Memory B cell (primary cell): ENCODE measurements around the gene NREP.

Source experiments
- ATAC-seq: fragments of 150-1000 bp; cut with Tn5 transposase; 2 replicates; pipeline ENCODE4 v1.10.0; 2021; ENCODE audit warnings: low read depth, mild to moderate bottlenecking, moderate library complexity
- DNase-seq, 2 donors: peaks; one replicate each; pipeline ENCODE4 v3.0.0; 2022; ENCODE audit warnings: low spot score in 2 of 2
- H3K27ac Mint-ChIP-seq: one replicate; pipeline ENCODE4 v1.8.0; 2022; ENCODE audit warnings: mild to moderate bottlenecking, moderate library complexity, mixed read lengths
- H3K27me3 Mint-ChIP-seq: one replicate; pipeline ENCODE4 v1.8.0; 2022; ENCODE audit warnings: mixed read lengths
- H3K36me3 Mint-ChIP-seq: one replicate; pipeline ENCODE4 v1.8.0; 2022; ENCODE audit warnings: mild to moderate bottlenecking, mixed read lengths
- H3K4me1 Mint-ChIP-seq: one replicate; pipeline ENCODE4 v1.8.0; 2022; ENCODE audit warnings: mixed read lengths
- H3K4me3 Mint-ChIP-seq: one replicate; pipeline ENCODE4 v1.8.0; 2022; ENCODE audit warnings: mild to moderate bottlenecking, moderate library complexity, mixed read lengths
- H3K9me3 Mint-ChIP-seq: one replicate; pipeline ENCODE4 v1.8.0; 2022; ENCODE audit warnings: mixed read lengths

NREP gene

DNA sequence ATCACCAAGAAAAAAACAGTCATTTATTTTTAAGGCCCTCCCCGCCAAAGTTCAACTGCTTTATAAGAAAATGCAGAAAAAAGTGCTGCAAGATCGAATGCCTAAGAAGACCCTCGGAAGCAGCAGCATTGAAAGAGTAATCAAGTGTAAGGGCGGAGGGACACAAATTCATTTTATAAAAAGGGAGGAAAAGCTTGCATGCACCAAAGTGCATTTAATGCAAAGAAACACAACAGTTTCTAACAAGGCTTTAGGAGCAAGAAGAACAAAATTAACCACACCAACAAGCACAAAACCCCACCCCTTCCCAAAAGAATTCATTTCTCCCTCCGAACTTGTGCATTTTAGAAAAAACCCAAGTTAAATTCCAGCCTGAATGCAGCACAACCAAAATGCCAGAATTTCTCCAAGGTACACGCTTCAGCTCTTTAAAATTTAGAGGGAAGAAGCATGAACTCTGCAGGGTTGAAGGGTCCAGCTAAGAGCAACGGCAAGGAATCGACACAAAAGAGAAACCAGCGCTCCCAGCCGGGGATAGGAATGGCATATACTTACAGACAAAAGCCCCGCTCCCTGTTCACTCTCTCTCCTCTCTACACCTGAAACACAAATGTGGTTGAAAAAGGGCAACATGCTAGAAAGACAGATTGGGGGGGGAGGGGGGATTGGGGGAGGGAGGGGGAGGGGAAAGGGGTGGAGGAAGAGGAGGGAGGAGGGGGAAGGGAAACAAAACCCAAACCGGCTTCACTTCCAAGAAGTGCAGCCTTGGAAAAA is at the start of gene NREP:
NREP (minus strand) TSS at position 614 of the 774 bp plus-strand sequence. CDS start 1,422 bp downstream, outside the sequence.
- Mint-ChIP-seq H3K36me3 (no peaks in the 10 kb centered on the region), H3K27me3 (no peaks in the 10 kb centered on the region), H3K4me3 (peak within 1 kb of the TSS; percentile 91), H3K9me3 (no peaks in the 10 kb centered on the region), H3K27ac (peak within 1 kb of the TSS; percentile 67), H3K4me1 (peaks cover 8% of the 10 kb centered on the region)
- ATAC-seq (no peak), DNase-seq (no peak)

DNA sequence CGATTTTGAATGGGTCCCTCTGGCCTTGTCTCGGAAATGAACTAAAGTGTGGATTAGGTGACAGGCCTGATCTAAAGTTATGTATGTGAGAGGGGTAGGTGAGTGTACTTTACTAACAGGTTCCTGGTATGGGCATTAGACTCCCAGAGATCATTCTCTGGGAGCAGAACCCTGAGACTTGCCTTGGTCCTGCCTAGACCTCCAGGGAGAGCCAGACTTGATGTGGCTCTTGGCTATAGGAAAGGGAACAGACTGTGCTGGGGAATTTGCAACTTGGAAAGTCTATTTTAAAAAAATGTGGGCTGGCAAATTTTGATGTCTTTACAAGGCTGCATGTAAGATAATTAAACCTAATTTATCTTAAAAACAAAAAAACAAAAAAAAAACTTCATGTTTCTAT is 49.8 kb upstream of the NREP start:
- no peaks in the 10 kb centered on the region for H3K4me1 Mint-ChIP-seq
- H3K36me3 Mint-ChIP-seq: no peaks in the 10 kb centered on the region
- H3K4me3 Mint-ChIP-seq: no peak overlapping the region
- no peaks in the 10 kb centered on the region for H3K27me3 Mint-ChIP-seq
- ATAC-seq (no peak), DNase-seq (no peak)
- peaks cover 1% of the 10 kb centered on the region for H3K9me3 Mint-ChIP-seq
- H3K27ac Mint-ChIP-seq: no peak overlapping the region

DNA sequence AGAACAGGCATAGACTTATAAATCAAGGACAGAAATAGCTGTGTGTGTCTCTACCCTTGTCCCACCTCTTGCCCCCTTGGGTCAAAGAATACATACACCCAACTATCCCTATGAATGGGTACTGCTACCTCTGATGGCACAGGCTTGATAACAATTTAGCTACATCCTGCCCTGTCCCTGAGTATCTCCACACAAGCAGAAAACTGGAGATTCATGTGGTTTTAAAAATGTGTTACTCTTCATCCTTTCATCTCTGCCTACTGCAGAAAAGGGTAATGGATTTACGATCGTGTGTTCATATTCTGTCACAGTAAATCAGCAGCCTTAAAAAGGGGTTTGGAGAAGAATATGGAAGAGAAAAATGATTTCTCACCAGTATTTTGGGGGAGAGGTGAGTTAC is 49.2 kb upstream of the NREP start:
- no peak overlapping the region for H3K4me3 Mint-ChIP-seq
- no peak overlapping the region for H3K27ac Mint-ChIP-seq
- DNase-seq: no peak

DNA sequence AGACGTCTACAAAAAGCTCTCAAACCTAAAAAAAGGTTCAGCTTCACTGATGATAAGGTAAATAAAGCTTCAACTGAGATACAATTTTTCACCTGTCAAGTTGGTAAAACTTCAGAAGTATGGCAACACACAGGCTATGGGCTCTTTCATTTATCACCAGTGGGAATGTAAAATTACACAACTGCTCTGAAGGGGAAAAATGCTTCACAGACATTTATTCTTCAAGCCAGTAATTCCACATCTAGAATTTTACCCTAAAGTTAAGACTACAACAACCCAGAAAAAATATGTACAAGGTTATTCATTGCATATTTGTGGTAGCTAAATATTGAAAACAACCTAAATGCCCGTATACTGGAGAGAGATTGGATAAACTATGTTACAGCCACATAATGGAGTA is 48.1 kb upstream of the NREP start:
- Mint-ChIP-seq H3K36me3 (no peaks in the 10 kb centered on the region), H3K27me3 (no peaks in the 10 kb centered on the region), H3K4me1 (no peaks in the 10 kb centered on the region), H3K27ac (no peak overlapping the region), H3K4me3 (no peak overlapping the region), H3K9me3 (peaks cover 1% of the 10 kb centered on the region)
- no peak for DNase-seq
- ATAC-seq: no peak

More for the DNA sequence above, 49.2 kb upstream of the NREP start:
- ATAC-seq: no peak
- peaks cover 1% of the 10 kb centered on the region for H3K9me3 Mint-ChIP-seq
- no peaks in the 10 kb centered on the region for H3K4me1 Mint-ChIP-seq
- no peaks in the 10 kb centered on the region for H3K36me3 Mint-ChIP-seq
- no peaks in the 10 kb centered on the region for H3K27me3 Mint-ChIP-seq

GRCh38 chr5:111800351-111800750 is 43.4 kb upstream of the NREP start:
- ATAC-seq: no peak
- H3K9me3 Mint-ChIP-seq: peaks cover 3% of the 10 kb centered on the region

DNA sequence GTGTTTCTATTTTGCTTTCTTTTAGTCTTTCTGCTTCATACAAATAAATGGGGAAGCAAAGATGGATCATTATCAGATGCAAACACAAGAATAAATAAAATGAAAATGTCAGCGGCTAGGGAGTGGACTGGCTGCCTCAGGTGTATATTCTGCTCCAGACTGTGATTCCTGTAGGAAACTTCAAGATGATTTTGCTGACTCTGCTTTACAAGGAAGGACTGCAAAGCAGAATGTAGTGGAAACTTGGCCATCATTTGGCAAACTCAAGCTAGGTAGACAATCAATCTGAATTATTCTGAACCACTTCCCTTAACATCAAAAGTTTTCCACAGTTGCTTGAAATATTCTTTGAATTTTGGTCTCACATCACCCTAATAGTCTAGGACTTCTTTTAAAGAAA is 38.1 kb upstream of the NREP start:
- H3K9me3 Mint-ChIP-seq: peaks cover 4% of the 10 kb centered on the region
- no peak overlapping the region for H3K4me3 Mint-ChIP-seq
- H3K27ac Mint-ChIP-seq: no peak overlapping the region
- DNase-seq (no peak), ATAC-seq (no peak)
- peaks cover 2% of the 10 kb centered on the region for H3K27me3 Mint-ChIP-seq
- no peaks in the 10 kb centered on the region for H3K4me1 Mint-ChIP-seq
- no peaks in the 10 kb centered on the region for H3K36me3 Mint-ChIP-seq

More at GRCh38 chr5:111800351-111800750, 43.4 kb upstream of the NREP start:
- no peaks in the 10 kb centered on the region for H3K36me3 Mint-ChIP-seq
- H3K4me1 Mint-ChIP-seq: no peaks in the 10 kb centered on the region
- no peak overlapping the region for H3K27ac Mint-ChIP-seq
- H3K4me3 Mint-ChIP-seq: no peak overlapping the region
- H3K27me3 Mint-ChIP-seq: no peaks in the 10 kb centered on the region
- DNase-seq: no peak

- peaks cover 3% of the 10 kb centered on the region for H3K27me3 Mint-ChIP-seq
- no peaks in the 10 kb centered on the region for H3K4me1 Mint-ChIP-seq
- H3K27ac Mint-ChIP-seq: no peak overlapping the region
- DNase-seq (no peak), ATAC-seq (no peak)
- no peaks in the 10 kb centered on the region for H3K36me3 Mint-ChIP-seq
- H3K9me3 Mint-ChIP-seq: peaks cover 4% of the 10 kb centered on the region
- no peak overlapping the region for H3K4me3 Mint-ChIP-seq
Observed at GRCh38 chr5:111792471-111793058, 35.6 kb upstream of the NREP start.

- Mint-ChIP-seq H3K27me3 (peaks cover 5% of the 10 kb centered on the region), H3K27ac (no peak overlapping the region), H3K4me1 (no peaks in the 10 kb centered on the region), H3K9me3 (peaks cover 2% of the 10 kb centered on the region), H3K36me3 (no peaks in the 10 kb centered on the region), H3K4me3 (no peak overlapping the region)
- ATAC-seq (no peak), DNase-seq (no peak)
Observed at GRCh38 chr5:111790295-111790694, 33.3 kb upstream of the NREP start.

DNA sequence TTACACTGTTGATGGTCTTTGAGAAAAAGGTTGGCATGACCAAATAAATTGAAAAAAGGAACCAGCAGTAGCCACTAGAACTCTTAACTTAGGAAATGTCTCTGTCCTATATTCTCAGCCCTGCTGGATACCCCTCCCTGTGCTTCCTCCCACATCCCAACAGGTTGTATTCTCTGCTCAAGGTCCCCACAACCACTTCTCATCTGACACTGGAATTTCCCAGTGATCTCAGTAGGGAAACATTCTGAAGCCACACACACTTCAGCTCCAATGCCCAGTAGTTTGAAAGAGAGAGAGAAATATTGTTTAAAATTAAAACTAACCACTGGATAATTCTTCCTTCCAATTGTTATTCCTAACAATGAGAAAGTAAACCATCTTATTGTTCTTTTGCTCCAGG is 30.0 kb upstream of the NREP start:
- Mint-ChIP-seq H3K9me3 (no peaks in the 10 kb centered on the region), H3K27me3 (peaks cover 3% of the 10 kb centered on the region), H3K4me3 (no peak overlapping the region), H3K36me3 (no peaks in the 10 kb centered on the region), H3K4me1 (no peaks in the 10 kb centered on the region), H3K27ac (no peak overlapping the region)
- ATAC-seq: no peak
- no peak for DNase-seq

GRCh38 chr5:111784491-111785181 is 27.6 kb upstream of the NREP start:
- H3K4me3 Mint-ChIP-seq: no peak overlapping the region
- H3K9me3 Mint-ChIP-seq: no peaks in the 10 kb centered on the region
- DNase-seq (no peak), ATAC-seq (no peak)
- no peaks in the 10 kb centered on the region for H3K4me1 Mint-ChIP-seq
- H3K27me3 Mint-ChIP-seq: peaks cover 2% of the 10 kb centered on the region
- no peak overlapping the region for H3K27ac Mint-ChIP-seq
- no peaks in the 10 kb centered on the region for H3K36me3 Mint-ChIP-seq

DNA sequence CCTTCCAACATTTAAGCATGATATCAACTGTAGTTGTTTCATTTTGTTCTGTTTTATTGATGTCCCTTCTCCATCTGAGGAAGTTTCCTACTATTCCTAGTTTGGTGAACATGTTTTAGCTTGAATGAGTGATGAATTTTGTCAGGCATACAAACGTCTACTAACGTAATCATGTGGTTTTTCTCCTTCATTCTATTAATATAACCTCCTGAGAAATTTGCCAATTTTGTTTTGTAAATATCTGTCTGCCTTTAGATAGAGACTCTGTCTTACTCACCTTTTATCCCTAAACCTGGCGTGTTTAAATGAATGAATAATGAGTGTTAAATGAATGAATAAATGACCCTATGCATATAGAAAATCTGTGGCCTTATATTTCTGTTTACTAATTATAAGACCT is 26.5 kb upstream of the NREP start:
- Mint-ChIP-seq H3K9me3 (no peaks in the 10 kb centered on the region), H3K4me3 (no peak overlapping the region)
- ATAC-seq: no peak

GRCh38 chr5:111782216-111782615 is 25.2 kb upstream of the NREP start:
- Mint-ChIP-seq H3K4me3 (no peak overlapping the region), H3K27ac (no peak overlapping the region), H3K27me3 (peaks cover 4% of the 10 kb centered on the region), H3K36me3 (no peaks in the 10 kb centered on the region), H3K4me1 (no peaks in the 10 kb centered on the region), H3K9me3 (no peaks in the 10 kb centered on the region)
- ATAC-seq: no peak
- DNase-seq: no peak

More for the DNA sequence above, 26.5 kb upstream of the NREP start:
- Mint-ChIP-seq H3K27me3 (peaks cover 1% of the 10 kb centered on the region), H3K4me1 (no peaks in the 10 kb centered on the region), H3K27ac (no peak overlapping the region), H3K36me3 (no peaks in the 10 kb centered on the region)
- DNase-seq: no peak

- Mint-ChIP-seq H3K4me3 (no peak overlapping the region), H3K27me3 (peaks cover 4% of the 10 kb centered on the region), H3K4me1 (no peaks in the 10 kb centered on the region), H3K9me3 (no peaks in the 10 kb centered on the region), H3K36me3 (no peaks in the 10 kb centered on the region), H3K27ac (no peak overlapping the region)
- ATAC-seq (no peak), DNase-seq (no peak)
Observed at GRCh38 chr5:111781200-111781599, 24.2 kb upstream of the NREP start.

DNA sequence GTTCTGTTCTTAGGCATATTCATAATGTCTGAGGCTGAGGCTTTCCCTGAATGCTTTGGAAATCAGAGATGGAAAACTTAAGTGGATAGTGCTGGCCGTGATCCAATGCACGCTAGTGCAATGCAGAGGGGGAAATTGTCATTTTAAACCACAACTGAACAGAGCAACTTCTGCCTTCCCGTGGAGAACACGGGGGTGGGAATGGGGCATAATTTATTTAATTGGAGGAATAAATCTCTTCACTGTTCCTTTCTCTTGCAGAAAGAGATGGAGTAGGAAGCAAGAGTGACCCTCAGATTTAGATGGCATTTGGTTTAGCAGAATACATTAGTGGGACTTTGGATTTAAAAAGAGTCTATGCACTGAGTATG is 22.9 kb upstream of the NREP start:
- Mint-ChIP-seq H3K36me3 (no peaks in the 10 kb centered on the region), H3K9me3 (no peaks in the 10 kb centered on the region), H3K27ac (no peak overlapping the region), H3K4me3 (no peak overlapping the region), H3K27me3 (peaks cover 4% of the 10 kb centered on the region), H3K4me1 (no peaks in the 10 kb centered on the region)
- DNase-seq: no peak
- ATAC-seq: no peak
